ENCODE data around the gene DCTN3.

- TF ChIP-seq, protein P1, sequence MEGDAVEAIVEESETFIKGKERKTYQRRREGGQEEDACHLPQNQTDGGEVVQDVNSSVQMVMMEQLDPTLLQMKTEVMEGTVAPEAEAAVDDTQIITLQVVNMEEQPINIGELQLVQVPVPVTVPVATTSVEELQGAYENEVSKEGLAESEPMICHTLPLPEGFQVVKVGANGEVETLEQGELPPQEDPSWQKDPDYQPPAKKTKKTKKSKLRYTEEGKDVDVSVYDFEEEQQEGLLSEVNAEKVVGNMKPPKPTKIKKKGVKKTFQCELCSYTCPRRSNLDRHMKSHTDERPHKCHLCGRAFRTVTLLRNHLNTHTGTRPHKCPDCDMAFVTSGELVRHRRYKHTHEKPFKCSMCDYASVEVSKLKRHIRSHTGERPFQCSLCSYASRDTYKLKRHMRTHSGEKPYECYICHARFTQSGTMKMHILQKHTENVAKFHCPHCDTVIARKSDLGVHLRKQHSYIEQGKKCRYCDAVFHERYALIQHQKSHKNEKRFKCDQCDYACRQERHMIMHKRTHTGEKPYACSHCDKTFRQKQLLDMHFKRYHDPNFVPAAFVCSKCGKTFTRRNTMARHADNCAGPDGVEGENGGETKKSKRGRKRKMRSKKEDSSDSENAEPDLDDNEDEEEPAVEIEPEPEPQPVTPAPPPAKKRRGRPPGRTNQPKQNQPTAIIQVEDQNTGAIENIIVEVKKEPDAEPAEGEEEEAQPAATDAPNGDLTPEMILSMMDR (conservative IDR thresholded peaks at IDR 0.05; ENCODE audit: low read depth in 2 of 2) = no peak
- TF ChIP-seq JUNB (IDR thresholded peaks at IDR 0.05; ENCODE audit: unreplicated experiment) (no peak), CREB1 (CRISPR knock-in tag; IDR thresholded peaks at IDR 0.05; ENCODE audit: low read depth) (peak; percentile 90), EZH2phosphoT487 (IDR thresholded peaks at IDR 0.05; ENCODE audit: unreplicated experiment) (no peak), POLR2AphosphoS5 (IDR thresholded peaks at IDR 0.05; ENCODE audit: low read depth) (no peak; the same call in 1 of the 2 replicates), REST (IDR thresholded peaks at IDR 0.05; ENCODE audit: unreplicated experiment) (no peak), EZH2 (IDR thresholded peaks at IDR 0.05; ENCODE audit: low read depth, unreplicated experiment) (no peak), ZNF331 (CRISPR knock-in tag; IDR thresholded peaks at IDR 0.05; ENCODE audit: low read depth) (no peak), STAT1 (IDR thresholded peaks at IDR 0.05; ENCODE audit: unreplicated experiment) (no peak)
- TF ChIP-seq, protein P2, sequence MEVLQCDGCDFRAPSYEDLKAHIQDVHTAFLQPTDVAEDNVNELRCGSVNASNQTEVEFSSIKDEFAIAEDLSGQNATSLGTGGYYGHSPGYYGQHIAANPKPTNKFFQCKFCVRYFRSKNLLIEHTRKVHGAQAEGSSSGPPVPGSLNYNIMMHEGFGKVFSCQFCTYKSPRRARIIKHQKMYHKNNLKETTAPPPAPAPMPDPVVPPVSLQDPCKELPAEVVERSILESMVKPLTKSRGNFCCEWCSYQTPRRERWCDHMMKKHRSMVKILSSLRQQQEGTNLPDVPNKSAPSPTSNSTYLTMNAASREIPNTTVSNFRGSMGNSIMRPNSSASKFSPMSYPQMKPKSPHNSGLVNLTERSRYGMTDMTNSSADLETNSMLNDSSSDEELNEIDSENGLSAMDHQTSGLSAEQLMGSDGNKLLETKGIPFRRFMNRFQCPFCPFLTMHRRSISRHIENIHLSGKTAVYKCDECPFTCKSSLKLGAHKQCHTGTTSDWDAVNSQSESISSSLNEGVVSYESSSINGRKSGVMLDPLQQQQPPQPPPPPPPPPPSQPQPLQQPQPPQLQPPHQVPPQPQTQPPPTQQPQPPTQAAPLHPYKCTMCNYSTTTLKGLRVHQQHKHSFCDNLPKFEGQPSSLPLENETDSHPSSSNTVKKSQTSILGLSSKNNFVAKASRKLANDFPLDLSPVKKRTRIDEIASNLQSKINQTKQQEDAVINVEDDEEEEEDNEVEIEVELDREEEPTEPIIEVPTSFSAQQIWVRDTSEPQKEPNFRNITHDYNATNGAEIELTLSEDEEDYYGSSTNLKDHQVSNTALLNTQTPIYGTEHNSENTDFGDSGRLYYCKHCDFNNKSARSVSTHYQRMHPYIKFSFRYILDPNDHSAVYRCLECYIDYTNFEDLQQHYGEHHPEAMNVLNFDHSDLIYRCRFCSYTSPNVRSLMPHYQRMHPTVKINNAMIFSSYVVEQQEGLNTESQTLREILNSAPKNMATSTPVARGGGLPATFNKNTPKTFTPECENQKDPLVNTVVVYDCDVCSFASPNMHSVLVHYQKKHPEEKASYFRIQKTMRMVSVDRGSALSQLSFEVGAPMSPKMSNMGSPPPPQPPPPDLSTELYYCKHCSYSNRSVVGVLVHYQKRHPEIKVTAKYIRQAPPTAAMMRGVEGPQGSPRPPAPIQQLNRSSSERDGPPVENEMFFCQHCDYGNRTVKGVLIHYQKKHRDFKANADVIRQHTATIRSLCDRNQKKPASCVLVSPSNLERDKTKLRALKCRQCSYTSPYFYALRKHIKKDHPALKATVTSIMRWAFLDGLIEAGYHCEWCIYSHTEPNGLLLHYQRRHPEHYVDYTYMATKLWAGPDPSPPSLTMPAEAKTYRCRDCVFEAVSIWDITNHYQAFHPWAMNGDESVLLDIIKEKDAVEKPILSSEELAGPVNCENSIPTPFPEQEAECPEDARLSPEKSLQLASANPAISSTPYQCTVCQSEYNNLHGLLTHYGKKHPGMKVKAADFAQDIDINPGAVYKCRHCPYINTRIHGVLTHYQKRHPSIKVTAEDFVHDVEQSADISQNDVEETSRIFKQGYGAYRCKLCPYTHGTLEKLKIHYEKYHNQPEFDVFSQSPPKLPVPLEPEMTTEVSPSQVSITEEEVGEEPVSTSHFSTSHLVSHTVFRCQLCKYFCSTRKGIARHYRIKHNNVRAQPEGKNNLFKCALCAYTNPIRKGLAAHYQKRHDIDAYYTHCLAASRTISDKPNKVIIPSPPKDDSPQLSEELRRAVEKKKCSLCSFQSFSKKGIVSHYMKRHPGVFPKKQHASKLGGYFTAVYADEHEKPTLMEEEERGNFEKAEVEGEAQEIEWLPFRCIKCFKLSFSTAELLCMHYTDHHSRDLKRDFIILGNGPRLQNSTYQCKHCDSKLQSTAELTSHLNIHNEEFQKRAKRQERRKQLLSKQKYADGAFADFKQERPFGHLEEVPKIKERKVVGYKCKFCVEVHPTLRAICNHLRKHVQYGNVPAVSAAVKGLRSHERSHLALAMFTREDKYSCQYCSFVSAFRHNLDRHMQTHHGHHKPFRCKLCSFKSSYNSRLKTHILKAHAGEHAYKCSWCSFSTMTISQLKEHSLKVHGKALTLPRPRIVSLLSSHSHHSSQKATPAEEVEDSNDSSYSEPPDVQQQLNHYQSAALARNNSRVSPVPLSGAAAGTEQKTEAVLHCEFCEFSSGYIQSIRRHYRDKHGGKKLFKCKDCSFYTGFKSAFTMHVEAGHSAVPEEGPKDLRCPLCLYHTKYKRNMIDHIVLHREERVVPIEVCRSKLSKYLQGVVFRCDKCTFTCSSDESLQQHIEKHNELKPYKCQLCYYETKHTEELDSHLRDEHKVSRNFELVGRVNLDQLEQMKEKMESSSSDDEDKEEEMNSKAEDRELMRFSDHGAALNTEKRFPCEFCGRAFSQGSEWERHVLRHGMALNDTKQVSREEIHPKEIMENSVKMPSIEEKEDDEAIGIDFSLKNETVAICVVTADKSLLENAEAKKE (CRISPR knock-in tag; IDR thresholded peaks at IDR 0.05) = no peak
- TF ChIP-seq, protein P3, sequence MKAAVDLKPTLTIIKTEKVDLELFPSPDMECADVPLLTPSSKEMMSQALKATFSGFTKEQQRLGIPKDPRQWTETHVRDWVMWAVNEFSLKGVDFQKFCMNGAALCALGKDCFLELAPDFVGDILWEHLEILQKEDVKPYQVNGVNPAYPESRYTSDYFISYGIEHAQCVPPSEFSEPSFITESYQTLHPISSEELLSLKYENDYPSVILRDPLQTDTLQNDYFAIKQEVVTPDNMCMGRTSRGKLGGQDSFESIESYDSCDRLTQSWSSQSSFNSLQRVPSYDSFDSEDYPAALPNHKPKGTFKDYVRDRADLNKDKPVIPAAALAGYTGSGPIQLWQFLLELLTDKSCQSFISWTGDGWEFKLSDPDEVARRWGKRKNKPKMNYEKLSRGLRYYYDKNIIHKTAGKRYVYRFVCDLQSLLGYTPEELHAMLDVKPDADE (IDR thresholded peaks at IDR 0.05) = no peak
Observed at GRCh38 chr9:34620061-34620994, at the start of gene DCTN3.

Measured in GM23338 (cell line).